Kidney glomerular epithelial cell (primary cell): ENCODE results near the gene ATP13A3.

Source experiments
- DNase-seq: peaks from one replicate; lab custom pipeline; 2025; lab: John Stamatoyannopoulos, UW

ATP13A3 gene

GRCh38 chr3:194369522-194370279 is 117.1 kb downstream of the ATP13A3 start, which contains the start of gene LRRC15:
Gene LRRC15 (minus strand): TSS chr3:194369743. CDS start chr3:194361043, 8,700 bp downstream.
- DNase-seq, result no peak

- no peak for DNase-seq
Observed at GRCh38 chr3:194368918-194369317, 117.9 kb downstream of the ATP13A3 start.

GRCh38 chr3:194367992-194368841 is 118.6 kb downstream of the ATP13A3 start:
- DNase-seq, result no peak

GRCh38 chr3:194365978-194366490 is 120.8 kb downstream of the ATP13A3 start:
- no peak for DNase-seq

- DNase-seq, result no peak
Observed at GRCh38 chr3:194365526-194365925, 121.3 kb downstream of the ATP13A3 start.

GRCh38 chr3:194364652-194365434 is 122.0 kb downstream of the ATP13A3 start:
- DNase-seq, result no peak

- no peak for DNase-seq
Observed at GRCh38 chr3:194364314-194364651, 122.5 kb downstream of the ATP13A3 start.

- no peak for DNase-seq
Observed at GRCh38 chr3:194360568-194360967, 126.2 kb downstream of the ATP13A3 start.

- no peak for DNase-seq
Observed at GRCh38 chr3:194357681-194358080, 129.1 kb downstream of the ATP13A3 start.

GRCh38 chr3:194355379-194355778 is 131.4 kb downstream of the ATP13A3 start:
- DNase-seq, result no peak

GRCh38 chr3:194354315-194354714 is 132.5 kb downstream of the ATP13A3 start:
- DNase-seq, result no peak
